DND-41 (cell line): Measurements from ENCODE around the gene SPATA31C2.

ENCODE experiments used
- CTCF ChIP-seq: IDR thresholded peaks from 2 replicates; pipeline ENCODE4 v1.5.1; 2012; ENCODE audit warnings: borderline replicate concordance, low read length, moderate library complexity, mild to moderate bottlenecking; ENCODE audit not compliant: poor library complexity, severe bottlenecking; ENCODE audit errors: extremely low read depth
- EZH2 ChIP-seq: IDR thresholded peaks from 3 replicates; pipeline ENCODE4 v1.6.1; 2012; ENCODE audit warnings: borderline replicate concordance, low read depth, mild to moderate bottlenecking, moderate library complexity, low read length, inconsistent platforms; ENCODE audit not compliant: severe bottlenecking

GRCh38 chr9:88143957-88144625, 5.8 kb upstream of the SPATA31C2 start:
- TF ChIP-seq CTCF (no peak), EZH2 (no peak)
